HG03354 (cell line): ENCODE data around the gene HRH2.

ENCODE experiments used
- ATAC-seq: cut with Tn5 transposase; IDR thresholded peaks from one replicate; pipeline ENCODE4 v1.9.1; 2021; ENCODE audit warnings: mild to moderate bottlenecking; ENCODE audit not compliant: unreplicated experiment, poor library complexity, severe bottlenecking

The HRH2 gene

DNA sequence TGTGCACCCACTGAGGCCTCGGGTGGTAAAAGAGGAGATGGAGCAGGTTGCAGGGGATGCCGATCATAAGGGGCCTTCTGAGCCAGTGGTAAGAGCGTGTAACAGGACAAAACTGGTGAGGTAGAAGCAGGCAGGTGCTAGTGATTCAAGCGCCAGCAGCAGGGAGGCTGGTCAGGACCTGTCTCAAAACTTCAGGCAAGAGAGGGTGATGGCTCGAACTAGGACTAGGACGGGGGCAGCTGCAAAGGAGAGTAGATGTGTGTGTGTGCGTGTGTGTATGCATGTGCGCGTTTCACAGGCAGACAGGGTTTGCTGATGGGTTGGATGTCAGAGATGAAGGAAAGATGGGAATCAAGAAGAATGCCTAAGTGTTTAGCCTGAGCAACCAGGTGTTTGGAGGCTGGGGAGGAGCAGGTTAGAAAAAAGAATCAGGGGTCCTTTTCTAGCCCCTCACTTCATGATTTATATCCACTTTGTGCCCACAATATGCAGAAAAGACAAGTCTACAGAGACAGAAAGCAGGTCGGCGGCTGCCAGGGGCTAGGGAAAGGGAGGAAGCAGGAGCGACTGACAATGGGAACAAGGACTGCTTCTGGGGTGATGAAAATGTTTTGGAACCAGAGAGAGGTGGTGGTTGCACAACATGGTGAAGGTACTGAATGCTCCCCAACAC lies 15.2 kb downstream of the HRH2 start:
- no peak for ATAC-seq

GRCh38 chr5:175674731-175675346 lies 17.0 kb downstream of the HRH2 start:
- ATAC-seq: no peak

DNA sequence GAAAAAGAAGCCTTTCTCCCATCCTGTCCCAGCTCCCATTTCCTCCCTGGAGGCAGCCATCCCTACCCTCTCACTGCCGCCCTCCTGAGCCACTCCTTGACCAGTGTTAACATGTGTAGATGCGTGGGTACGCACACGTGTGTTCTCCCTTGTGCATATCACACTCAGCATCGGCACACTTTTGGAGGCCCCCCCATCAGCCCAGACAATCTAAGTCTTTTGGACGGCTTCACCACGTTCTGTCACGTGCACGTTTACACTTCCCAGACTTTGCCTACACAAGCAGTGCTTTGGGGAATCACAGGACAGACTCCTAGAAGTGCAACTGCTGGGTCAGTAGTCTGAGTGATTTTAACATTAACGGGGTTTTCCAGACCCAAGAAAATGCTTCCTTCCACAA lies 18.0 kb downstream of the HRH2 start:
- ATAC-seq: no peak

GRCh38 chr5:175677571-175677970 lies 19.7 kb downstream of the HRH2 start:
- no peak for ATAC-seq

DNA sequence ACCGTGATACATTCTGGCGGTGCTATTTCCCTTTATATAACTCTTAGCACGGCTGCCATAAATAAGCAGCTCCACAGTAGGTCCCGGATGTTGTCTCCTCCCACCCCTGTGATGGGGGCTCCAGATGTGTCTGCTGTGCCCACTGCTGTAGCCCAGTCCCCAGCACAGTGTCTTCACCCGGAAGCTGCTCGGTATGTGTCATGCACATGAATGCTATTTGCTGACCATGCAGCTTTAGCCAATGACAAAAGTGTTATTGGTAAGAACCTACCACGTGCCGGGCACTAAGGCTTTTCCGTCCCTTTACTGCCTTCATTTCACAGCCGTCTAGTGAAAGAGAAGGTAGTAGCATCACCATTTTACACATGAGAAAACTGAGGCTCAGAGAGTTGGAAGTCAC lies 20.2 kb downstream of the HRH2 start:
- ATAC-seq: no peak

DNA sequence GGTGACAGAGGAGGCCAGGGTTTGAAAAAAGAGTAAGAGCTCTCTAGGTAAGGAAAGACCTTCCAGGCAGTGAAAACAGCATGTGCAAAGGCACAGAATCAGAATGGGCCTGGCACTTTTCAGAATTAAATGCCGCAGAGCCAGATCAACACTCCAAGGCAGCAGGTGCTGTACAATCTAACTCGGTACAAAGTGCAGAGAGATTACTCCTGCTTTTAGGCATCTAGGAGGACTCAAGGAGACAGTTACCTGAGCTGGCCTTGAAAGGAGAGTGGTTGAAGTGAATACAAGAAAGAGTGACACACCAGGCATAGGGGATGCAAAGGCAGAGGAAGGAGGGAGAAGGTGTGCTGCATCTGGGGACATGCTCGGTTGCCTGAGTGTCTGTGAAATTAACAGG lies 21.5 kb downstream of the HRH2 start:
- ATAC-seq: no peak

- no peak for ATAC-seq
Measured at GRCh38 chr5:175680020-175680419, 22.1 kb downstream of the HRH2 start.

DNA sequence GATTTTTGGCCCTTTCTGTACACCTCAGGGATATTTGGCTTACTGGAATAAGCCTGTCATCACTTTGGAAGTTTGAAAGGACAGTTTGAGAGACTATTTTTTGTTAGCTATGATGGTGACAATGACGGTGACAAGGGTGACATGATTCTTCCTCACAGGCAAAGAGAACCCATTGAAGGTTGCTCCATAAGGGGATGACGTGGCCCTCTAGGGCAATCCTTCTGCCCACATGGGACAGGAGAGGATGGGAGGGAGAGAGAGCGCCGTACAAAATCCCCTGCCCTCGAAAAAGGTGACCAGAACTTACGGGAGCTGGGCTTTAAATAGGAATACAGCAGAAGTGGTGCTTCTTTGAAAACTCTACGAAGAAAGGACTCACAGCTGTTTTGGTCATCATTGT lies 22.6 kb downstream of the HRH2 start:
- no peak for ATAC-seq

GRCh38 chr5:175681045-175681967 lies 23.4 kb downstream of the HRH2 start:
- no peak for ATAC-seq

- ATAC-seq: no peak
Measured at GRCh38 chr5:175681968-175682340, 24.1 kb downstream of the HRH2 start.

DNA sequence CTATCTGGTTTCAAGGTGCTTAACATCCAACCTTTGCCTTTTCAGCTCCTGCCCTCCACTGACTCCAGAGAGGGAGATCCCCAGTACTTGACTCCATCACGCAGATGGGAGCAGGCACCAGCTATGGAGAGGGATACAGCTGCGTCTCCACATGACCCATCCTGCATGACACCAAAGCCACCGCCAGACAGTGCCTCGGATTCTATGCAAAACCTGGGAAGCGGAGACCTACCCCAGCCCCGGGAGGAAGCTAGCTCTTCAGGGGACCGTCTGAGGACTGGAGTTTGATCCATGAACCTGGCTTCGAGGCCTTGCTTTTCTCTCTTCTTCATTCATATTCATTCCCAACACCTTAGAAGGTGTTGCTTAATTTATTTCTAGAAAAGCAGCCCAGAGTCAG lies 24.8 kb downstream of the HRH2 start:
- ATAC-seq: no peak

DNA sequence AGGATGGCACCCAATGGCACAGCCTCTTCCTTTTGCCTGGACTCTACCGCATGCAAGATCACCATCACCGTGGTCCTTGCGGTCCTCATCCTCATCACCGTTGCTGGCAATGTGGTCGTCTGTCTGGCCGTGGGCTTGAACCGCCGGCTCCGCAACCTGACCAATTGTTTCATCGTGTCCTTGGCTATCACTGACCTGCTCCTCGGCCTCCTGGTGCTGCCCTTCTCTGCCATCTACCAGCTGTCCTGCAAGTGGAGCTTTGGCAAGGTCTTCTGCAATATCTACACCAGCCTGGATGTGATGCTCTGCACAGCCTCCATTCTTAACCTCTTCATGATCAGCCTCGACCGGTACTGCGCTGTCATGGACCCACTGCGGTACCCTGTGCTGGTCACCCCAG lies 25.4 kb downstream of the HRH2 start:
- ATAC-seq: no peak

DNA sequence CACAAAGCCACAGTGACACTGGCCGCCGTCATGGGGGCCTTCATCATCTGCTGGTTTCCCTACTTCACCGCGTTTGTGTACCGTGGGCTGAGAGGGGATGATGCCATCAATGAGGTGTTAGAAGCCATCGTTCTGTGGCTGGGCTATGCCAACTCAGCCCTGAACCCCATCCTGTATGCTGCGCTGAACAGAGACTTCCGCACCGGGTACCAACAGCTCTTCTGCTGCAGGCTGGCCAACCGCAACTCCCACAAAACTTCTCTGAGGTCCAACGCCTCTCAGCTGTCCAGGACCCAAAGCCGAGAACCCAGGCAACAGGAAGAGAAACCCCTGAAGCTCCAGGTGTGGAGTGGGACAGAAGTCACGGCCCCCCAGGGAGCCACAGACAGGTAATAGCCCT lies 26.1 kb downstream of the HRH2 start:
- ATAC-seq: no peak

DNA sequence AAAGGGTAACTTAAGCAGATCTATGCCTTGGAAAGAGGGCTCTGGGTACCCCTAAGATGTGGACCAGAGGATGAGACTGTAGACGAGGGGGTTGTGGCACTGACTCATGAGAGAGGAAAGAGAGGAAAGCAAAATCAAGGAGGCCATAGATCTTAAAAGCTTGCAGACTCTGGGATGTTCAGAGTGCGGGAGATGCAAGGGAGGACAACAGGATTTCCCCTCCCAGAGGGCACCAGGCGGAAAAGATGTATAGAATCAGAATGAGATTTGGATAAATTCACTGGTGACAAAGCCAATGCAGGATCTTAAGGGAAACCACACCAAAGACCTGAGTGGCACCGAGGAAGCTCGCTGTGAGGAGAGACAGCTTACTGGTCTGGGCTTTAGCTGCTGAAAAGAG lies 27.1 kb downstream of the HRH2 start:
- no peak for ATAC-seq

DNA sequence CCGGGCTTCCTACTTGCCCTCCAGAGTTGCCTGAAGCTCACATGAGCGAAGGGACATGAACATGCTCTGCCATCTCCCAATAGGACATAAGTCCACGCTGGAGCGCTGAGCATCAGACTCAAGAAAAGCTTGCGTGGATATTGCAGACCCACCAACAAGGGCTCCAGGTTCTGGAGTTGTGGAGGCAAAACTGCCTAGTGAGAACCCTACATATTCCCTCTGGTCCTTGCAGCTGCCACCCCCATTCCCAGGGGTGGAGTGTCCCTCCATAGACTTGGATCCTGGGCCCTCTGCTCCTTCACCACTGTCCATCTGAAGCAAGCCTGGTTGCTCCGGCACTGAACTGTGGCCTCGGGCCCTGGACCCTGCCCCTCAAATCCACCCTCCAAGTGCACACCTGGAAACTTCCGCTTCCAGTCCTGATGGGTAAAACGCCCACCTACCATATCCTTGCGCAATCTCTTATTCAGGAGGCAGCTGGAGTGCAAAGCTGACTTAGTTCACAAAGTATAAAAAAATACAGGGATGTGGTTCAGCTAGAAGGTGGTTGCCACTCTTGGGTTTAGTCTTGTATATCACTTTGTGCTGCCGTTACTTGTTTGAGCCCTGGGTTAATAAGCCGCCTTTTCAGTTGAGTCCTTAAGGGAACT lies 28.0 kb downstream of the HRH2 start:
- ATAC-seq: no peak

- ATAC-seq: no peak
Measured at GRCh38 chr5:175686396-175686795, 28.5 kb downstream of the HRH2 start.

DNA sequence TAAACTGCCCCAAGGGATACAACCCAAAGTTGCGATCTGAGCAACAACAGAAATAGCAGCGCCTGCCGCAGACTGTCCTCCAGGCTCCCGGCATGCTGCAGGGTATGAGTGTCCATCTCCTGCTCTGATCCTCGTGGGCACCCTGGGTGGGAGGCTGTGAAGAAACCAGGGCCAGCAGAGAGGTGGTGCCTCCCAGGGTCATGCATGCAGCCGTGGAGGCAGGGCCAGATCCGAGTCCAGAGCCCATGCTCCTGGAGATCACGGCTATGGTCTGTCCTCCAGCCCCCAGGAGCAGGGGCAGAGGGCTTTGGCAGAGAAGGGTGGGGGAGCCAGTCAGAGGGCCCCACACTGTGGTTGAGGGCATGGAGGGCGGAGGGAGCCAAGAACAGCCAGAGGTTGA lies 29.0 kb downstream of the HRH2 start:
- no peak for ATAC-seq

DNA sequence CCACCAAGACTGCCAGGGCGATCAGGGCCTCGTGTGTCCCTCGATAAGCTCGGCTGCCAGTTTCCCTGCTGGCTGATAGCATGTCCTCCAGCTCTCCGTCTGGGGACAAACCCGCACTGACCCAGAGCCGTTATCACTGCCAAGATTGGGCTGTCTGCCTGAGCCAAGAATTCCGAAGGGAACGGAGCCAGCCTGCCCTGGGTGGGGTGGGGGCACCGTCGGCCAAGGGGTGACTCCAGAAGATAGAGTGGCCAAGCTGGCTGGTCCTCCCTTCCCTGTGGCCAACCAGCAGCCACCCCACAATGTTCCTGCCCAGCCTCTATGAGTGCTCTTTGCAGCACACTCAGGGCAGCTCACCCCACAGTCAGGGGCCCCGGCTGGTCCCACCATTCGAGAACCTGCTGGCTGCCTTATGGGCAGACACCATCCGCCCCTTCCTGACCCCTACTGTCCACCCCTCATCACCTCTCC lies 29.4 kb downstream of the HRH2 start:
- ATAC-seq: no peak

DNA sequence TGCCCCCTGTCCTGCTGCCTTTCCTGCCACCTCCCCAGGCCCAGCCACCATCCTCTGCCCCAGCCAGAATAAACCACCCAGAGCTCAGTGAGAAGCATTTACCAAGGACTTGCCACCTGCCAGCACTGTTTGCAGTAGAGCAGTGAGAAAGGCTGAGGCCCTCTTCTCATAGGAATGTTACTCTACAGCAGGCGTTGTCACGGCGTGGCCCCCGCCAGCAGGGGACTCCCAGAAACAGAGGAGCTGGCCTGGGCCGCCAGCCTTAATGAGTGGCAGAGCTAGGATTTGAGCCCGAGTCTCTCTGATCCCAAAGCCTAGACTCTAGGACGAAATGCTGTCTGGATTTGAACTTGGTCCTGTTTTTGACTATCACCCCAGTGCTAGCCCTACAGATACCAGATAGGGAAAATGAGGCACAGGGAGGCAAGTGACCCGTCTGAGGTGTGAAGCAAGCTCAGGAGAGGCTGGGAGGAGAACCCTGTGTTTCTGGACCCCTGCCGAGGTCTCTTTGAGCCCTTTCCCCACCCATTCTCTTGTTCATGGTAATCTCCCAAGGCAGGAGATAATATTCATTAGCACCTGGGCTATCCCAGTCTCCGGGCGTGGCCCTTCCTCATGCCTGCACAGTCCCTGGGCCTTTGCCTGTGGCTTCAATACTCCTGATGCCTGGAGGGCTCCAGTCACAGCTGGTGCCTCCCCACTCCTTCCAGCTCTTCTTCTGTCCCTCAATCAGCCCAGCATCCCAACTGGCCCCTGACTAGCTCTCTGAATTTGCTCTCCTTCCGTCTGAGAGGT lies 30.7 kb downstream of the HRH2 start:
- no peak for ATAC-seq
